ENCODE results near the gene APBB1IP.

DNA sequence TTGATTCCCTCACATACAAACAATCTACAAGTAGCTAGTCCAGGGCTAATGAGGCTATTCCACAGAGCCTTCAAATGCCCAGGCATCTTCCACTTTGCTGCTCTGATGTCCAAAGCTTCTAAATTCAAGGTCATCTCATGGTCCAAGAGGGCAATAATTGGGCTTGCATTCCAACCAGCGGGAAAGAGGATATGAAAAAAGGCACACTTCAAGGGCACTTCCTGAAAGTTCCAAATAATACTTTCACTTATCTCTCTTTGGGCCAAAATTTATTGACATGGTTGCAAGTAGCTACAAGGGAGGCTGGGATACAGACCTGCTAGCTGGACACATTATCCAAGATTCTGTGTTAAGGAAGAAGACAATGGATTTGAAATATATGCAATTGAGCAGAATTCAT is 25.2 kb upstream of the APBB1IP start:
- TF ChIP-seq, protein P1, sequence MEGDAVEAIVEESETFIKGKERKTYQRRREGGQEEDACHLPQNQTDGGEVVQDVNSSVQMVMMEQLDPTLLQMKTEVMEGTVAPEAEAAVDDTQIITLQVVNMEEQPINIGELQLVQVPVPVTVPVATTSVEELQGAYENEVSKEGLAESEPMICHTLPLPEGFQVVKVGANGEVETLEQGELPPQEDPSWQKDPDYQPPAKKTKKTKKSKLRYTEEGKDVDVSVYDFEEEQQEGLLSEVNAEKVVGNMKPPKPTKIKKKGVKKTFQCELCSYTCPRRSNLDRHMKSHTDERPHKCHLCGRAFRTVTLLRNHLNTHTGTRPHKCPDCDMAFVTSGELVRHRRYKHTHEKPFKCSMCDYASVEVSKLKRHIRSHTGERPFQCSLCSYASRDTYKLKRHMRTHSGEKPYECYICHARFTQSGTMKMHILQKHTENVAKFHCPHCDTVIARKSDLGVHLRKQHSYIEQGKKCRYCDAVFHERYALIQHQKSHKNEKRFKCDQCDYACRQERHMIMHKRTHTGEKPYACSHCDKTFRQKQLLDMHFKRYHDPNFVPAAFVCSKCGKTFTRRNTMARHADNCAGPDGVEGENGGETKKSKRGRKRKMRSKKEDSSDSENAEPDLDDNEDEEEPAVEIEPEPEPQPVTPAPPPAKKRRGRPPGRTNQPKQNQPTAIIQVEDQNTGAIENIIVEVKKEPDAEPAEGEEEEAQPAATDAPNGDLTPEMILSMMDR (conservative IDR thresholded peaks at IDR 0.05; ENCODE audit: low read depth, low read length): no peak
- no peak for TF ChIP-seq EZH2 (IDR thresholded peaks at IDR 0.05; ENCODE audit: low read length, unreplicated experiment)

Data from PC-3 (cell line).